COR-L47 (cell line): ENCODE data around the gene PPM1L.

Experiments
- DNase-seq: peaks from one replicate; lab custom pipeline; 2025; lab: John Stamatoyannopoulos, UW

The PPM1L gene

DNA sequence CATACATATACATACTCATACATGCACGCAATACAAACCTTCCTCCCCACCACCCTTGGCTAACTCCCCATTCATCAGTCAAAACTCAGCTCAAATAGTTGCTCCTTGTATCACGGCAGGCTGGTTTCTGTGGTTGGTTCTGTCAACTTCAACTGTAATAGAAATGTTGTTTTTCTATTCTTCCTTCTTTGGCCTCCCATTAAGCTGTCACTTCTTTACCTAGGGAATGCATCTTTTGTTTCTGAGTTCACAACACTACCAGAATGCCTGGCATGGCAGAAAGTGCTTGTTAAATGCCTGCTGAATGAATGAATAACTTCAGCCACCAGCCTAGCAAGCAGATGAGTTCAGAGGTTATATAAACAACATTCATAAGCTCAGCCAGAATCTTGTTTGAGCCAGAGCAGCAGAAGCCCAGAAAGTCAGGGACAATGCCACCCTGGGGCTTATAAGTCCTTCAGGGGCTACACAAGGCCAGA lies 286.0 kb downstream of the PPM1L start:
- DNase-seq = no peak

DNA sequence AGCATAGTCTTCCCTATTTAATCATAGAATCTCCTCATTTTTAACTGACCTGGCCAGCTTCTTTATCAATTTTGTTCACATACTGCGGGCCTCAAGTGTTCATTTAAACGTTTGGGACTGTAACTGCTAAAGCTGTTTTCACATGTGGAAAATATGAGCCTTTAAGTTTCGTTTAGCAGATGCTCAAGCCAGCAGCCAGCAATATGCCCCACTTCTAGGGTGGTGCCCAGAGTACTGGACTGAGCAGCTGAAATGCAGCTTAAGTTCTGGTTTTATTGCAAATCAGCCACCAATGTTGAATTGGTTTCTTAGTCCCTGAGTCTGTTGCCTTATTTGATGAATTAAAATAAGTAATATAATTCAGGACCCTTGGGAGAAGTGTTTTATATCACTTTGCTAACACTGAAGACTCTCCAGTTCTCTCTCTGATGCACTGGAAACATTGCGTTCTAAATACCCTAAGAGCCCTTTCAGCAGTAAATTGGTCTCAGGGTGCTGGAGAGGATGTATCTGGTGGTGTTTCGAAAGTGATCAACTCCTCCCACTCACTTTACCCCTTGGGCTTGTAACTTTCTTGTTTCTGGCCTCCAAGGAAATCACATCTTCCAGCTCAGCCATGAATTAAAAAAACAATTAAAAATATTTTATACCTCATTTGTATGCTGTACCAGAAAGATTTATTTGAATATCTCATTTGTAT lies 287.5 kb downstream of the PPM1L start:
- no peak for DNase-seq

DNA sequence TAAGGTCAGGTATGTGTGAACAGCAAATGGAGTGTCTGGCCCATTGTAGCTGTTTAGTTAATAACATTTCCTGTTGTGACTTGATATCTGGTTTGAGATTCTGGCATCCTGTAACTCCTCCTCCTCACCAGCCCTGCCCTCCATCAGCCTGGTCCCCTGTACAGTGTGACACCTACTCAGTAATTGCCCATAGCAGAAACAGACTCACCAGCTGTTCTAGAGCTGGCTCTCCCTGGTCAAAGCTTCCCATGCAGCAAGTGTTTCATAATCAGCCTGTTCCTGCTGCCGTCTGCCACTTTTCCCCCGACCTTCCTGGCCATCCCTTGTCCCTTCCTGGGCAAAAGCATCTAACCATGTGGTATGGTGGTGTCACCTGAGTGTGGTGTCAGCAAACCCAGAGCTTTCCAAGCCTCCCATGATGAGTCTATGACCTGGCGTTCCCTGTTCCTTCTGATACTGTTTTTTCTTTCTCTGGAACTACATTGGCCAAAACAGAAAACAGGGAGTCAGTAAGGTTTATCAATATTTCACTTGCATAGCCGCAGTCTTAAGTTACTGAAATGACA lies 293.7 kb downstream of the PPM1L start:
- DNase-seq = no peak

DNA sequence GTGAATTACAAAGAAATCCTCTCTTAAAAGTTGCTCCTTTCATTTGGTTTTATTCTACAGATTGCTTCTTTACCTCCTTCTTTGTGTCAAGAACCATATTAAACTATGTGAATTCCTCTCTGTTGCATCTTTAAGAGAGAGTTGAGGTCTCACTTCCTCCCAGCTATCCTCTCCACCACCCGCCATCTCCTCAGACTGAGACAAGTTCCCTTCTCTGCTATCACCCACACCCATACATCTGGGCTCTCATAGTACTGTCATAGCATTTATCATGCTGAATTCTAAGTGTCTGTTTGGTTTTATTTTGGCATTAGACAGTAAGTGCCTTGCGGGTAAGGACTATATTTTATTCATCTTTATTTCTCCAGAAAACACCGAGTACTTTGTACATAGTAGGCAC lies 294.9 kb downstream of the PPM1L start:
- DNase-seq = no peak

DNA sequence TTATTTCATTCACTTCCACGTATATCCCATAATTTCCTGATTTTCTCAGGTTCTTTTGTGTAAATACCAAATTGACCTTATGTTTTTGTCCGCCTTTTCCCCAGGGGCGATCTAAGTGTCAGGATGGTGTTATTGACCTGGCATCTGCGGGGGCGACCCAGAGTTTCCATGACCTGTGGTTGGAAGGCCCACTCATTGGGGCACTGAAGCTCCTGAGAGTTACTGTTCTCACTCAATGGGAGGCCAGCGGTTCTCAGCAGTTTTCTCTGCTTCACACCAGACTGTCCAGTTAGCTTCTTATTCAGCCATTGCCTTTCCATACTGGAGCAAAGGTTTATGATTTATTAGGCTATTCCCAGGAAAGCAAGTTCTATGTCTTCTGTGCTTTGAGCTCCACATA lies 295.8 kb downstream of the PPM1L start:
- DNase-seq = no peak

DNA sequence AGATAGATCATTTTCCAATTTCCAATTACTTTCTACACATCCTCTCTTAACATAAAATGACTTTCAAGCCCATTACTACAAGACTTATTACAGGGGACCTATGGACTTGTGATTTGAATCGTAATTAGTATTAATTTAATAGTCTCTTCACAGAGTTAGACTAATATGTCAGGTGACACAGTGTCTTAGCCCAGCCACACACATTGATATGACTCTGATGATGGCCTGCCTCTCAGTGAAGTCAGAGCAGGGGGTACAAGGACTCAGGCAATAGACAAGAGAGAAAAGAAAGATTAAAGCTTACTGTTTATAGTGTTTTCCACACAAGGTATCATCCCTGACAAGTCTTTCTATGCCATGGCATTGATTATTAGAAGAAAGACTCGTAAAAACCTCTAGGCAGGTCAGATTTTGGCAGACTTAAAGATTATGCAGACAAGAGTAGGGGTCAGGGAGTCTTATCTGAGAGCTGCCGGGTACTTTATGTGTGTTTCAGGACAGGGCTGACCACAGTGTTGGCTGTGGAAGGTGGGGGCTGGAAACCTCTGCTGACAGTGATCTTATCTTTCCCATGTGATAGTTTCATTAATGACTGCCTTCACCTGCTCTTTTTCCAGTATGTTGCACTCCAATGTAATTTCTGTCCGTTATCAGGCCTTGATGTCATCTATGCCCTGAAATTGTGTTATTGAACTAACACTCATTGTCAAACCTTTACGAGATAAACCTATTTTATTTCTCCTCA lies 299.0 kb downstream of the PPM1L start:
- no peak for DNase-seq

DNA sequence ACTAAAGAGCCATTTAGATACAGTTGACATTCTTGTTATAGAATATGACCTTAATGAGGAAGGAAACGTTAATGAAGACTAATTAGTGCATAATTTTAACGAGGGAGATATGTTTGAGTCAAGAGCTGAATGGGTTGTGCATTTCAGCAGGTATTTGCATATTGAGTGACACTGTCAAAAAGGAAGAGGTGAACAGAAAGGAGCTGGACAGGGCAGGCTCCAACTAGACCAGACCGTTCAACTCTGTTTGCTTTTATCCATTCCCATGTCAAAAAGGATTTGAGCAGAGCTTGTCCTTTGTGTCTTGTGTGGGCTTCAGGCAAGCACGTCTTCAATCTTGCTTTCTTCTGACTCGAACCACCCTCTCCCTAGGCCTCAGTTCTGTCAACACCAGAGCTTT lies 308.4 kb downstream of the PPM1L start:
- DNase-seq = no peak

DNA sequence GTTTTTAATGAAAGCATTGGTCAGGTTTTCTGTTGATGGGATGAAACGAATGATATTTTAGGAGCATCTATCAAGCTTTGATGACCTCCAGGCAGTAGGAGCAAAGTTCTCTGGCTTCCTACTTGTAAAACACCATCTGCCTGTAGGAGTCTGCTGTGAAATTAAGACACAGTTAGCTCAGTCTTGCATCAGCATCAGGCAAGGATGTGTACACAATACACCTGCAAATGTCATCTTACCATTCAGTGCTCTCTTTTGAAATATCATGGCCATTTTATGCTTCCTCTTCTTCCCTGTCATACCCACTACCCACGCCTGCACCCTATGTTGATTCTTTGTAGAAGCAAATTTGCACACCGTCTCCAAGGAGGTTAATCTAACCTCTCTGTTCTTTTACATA lies 310.9 kb downstream of the PPM1L start:
- no peak for DNase-seq

DNA sequence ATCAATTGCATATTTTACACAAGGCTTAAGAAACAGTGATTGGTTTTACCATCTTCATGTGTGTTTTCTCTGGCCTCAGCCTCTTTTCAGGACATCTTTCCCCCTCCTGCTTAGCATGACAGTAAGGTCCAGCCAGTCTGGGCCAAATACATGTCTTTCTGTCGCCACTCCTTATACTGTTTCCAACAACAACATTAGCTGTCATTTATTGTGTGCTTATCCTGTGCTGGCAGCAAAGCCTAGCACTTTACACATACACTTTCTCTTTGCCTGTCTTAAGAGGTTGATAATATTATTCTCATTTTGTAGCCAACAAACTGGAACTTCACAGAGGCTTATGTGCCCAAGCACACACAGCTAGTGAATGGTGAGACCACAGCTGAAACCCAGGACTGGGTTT lies 311.3 kb downstream of the PPM1L start:
- no peak for DNase-seq

DNA sequence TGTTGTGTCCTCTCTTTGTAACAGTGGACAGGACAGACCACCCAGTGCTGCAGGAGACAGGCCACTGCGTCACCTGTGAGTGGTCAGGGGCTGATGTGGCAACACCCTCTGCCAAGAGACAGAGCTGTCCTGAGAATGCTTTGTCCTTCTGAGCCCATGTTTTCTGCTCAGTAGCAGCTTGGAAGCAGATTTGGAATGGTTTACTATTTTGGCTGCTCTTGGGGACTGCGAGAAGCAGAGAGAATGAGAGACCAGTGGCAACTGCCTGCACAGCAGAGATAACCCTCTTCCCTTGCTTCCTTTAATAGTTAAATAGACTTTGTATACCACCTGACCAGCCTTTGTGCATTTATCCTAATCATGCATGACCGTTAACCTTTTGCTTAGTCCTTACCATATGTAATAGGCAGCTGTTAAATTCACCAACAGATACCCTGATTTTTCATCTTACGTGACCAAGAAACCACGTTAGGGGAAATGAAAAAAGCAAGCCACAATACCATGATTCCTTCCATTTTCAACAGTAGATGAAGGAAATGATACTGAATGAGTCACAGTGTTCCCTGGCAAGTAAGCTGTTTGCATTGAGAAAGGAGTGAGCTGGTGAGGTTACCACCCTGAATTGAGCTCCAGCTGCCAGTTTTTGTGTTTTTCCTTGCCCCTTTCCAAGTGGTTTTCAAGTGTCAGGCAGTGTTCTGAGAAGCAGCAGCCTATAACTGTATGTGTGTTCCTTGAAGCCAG lies 313.6 kb downstream of the PPM1L start:
- DNase-seq = no peak

DNA sequence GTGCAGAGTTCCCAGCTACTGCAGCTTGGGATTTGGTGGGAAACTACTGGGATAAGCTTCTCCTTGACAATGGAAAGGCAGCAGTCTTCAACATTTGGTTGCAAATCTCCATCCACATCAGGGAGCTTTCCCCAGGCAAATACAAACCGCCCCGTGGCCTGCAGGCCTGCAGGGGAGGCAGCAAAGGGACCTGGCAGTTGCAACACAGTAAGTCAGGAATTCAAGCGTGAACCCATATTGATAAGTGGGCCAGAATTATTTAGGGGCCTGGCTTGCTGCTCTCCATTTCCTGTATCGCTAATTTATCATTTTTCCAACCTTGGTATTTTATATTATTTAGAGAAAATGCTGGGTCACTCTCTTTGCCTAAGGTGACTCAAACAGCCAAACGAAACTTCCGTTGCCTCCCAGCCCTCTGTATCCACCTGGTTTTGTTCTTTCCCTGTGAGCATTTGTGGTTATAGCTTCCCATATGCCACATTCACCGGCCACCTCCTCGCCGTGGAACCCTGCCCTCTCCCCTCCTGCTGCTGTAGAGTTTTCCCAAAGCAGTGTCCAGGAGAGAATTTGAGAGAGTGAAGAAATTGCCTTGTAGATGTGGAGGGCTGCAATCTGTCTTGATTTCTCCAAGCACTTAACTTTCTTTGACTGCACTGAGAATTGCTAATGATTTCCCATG lies 314.4 kb downstream of the PPM1L start:
- DNase-seq = no peak

DNA sequence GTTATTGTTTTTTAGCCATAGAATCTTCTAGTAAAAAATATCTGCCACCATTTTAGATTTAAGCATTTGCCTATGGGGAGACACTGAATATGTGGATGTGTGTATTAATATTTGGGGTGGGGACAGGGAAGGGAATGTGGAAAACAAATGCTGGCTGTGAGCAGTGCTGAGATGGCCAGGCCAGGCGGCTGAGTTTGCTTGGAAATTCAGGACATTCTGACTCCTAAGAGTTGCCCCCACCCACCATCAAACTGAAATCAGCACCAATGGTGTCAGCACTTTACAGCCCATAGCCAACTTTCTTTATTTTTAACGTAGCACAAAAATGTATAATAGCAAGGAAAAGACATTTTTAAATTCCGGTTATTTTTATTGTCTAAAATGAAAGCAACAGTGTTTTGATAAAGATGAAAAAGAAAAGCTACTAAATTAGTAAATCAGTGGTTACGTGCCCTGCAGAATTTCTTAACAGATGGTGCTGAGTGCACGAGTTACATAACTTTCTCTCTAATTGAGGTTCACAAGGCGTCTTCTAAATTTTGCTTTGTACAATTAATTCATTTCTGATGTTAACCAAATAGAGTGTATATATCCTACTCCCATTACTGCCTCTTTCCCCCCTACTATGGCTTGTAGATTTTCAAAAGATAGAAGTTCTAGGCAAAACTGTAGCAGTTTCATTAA lies 315.1 kb downstream of the PPM1L start:
- no peak for DNase-seq

DNA sequence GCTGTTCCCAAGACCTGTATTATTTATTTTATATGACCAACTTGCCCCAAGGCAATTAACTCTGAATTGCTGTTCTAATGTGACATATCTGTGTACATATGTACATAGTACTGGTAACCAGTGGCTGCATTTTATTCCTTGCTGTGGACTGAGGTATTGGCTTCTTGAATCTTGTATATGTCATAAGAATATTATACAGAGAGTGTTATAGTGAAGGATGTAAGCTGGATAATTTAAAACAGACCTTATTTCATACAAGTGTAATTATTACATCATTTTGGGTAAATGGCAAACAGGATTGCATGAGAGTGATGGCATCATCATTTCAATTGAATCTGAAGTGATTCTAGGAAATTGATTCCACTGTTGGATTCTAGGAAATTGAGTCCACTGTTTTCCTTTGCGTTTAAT lies 316.2 kb downstream of the PPM1L start:
- DNase-seq = no peak

DNA sequence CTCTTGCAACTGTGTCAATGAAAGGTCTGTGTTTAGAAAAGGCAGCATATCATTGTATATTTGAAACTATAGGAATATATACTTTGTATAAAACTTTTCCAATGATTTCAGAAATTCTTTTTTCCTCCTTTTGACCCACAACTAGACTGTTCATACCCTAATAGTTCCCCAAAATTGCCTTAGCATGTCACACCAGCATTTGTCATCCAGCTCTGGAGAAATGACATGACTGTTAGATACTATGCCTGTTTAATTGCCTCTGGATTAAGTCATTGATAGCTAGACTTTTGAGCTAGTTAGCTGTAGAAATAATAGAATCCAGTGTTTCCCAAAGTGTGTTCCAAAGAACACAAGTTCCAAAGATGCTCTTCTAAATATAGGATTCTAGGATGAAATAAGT lies 316.7 kb downstream of the PPM1L start:
- DNase-seq = no peak

DNA sequence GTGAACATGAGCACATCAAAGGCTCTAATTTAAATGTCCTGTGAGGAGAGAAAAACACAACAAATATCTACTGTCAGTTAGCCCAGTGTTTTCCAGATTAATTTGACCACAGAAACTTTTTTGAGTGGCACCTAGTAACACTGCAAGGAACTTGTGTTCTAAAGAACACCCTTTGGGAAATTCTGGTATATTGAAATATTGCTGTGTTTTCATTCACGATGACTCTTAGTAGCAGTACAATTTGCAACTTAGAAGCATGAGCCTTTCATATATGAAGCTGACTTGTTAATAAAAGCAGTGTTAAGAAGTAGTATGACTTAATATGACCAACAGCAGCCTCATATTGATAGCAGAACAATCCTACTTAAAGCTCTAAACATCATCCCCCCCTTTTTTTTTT lies 317.1 kb downstream of the PPM1L start:
- DNase-seq = no peak

DNA sequence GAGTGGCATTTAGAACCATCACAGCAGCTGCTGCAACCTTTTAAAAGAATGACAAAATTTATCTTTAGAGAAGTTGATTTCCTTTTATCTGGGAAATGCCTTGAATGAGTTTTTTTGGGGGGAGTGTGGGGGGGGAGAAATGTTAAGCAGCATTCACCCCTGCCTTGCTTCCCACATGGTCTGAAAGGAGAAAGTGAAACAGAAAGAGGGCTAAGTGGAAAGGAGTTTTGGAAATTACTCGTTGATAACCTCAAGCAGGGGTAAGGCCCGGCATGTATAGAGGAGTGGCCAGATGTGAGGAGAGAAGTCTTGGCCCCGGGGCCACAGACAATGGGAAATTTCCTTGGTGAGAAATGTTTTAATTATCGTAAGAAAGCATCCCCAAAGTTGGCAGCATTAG lies 325.6 kb downstream of the PPM1L start:
- no peak for DNase-seq

DNA sequence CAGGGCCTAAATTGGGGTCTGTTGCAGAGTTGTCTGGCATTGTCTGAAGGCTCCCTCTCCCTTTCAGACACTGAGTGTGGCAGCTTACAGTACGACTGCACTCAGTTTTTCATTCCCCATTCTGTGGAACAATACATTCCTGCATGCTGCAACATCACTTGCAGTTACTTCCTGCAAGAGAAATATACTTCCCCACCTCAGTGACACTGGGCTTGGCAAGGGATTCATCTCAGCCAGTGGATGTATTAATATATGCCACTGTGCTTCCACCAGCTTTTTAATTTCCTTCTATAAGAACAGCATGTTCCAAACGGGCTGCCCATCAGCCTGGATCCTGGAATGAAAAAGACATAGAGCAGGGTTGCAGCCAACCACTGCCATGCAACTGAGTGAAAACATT lies 326.0 kb downstream of the PPM1L start:
- no peak for DNase-seq

DNA sequence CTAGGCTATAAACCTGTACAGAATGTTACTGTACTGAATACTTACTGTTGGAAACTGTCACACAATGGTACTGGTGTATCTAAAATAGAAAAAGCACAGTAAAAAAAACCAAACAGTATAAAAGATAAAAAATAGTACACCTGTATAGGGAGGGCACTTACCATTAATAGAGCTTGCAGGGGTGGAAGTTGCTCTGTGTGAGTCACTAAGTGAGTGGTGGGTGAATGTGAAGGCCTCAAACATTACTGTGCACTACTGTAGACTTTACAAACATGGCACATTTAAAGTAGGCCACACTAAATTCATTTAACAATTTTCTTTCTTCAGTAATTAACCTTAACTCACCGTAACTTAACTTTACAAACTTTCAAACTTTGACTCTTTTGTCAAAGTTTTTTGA lies 327.1 kb downstream of the PPM1L start:
- no peak for DNase-seq

DNA sequence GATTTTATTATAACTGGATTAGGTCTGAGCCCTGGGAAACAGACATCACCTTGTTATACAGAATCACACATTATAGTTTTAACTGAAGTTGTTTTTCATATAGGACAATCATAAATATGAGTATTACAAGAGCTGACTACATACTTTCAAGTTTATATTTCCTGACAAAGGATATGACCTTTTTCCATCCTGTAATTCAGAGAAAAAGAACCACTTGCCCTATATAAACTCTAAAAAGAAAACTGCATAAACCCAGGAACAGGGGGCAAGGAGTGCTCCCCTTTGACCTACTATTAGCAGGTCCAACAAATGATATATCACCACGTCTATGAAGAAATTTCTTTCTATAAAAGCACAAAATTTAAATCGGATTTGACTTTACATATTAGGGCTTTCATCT lies 328.2 kb downstream of the PPM1L start:
- DNase-seq = no peak

DNA sequence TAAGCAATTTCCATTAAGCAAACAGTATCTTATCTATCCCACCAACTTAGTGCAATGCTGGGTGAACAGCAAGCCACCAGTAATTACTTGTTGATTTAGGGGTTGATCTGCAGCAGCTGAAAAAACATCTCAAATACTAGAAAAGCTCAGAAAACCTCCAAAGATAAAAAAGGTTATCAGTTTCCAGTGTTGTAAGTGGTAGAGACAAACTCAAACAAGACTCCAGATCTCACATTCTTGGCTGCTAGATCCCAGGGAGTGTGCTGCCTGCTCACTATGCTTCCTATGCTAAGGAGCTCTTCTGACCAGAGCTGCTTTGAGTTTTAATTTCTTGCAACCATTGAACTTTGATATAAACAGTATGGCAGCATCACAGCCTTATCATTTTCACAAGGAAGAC lies 337.9 kb downstream of the PPM1L start:
- no peak for DNase-seq

DNA sequence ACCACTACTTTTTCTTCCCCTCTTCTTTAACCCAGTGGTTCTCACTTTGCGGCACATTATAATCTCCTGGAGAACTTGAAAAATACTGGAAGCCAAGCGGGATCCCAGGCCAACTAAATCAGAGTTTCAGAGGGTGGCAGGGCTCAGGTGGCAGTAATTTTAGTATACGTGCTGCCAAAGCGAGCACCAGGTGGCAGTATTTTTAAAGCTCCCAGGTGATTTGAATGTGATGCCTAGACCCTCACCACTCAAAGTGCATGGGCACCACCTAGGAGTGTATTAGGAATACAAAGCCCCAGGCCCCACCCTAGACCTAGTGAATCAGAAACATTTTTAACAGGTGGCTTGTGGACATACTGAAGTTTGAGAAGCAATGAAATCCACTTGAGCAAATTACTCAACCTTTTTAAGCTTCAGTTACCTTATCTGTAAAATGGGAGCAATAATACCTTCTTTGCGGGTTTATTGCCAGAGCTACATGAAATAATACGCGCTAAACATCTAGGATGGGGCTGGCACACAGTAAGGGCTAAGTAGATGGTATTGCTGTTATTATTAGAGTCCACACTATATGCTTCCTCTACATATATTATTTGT lies 340.8 kb downstream of the PPM1L start:
- DNase-seq = peak; percentile 71
